ENCODE data around the gene TEAD4.

- TF ChIP-seq POLR2A (IDR thresholded peaks at IDR 0.05; ENCODE audit: low read depth, low read length) (no peak), TAF1 (IDR thresholded peaks at IDR 0.05; ENCODE audit: borderline replicate concordance, low read depth, low read length) (no peak), POLR2AphosphoS5 (IDR thresholded peaks at IDR 0.05; ENCODE audit: low read depth, low read length) (no peak)
Measured at GRCh38 chr12:2961705-2962104, 2.5 kb downstream of the TEAD4 start.

Data from GM12892 (cell line).